B cell (primary cell): ENCODE measurements around the gene ARNT2. TPM values are rescaled to one million over a fixed set of nuclear protein-coding genes. Genes with fewer than 3 reads are reported as not detected.

Experiments used
- ATAC-seq: fragments of 200-7000 bp; cut with Tn5 transposase; one replicate; pipeline ENCODE4 v1.10.0; 2021; ENCODE audit warnings: low read depth, mild to moderate bottlenecking, moderate number of reproducible peaks, moderate library complexity
- CTCF ChIA-PET: fragments of 350-600 bp; sonication (Branson Sonifier 250); formaldehyde crosslinking; loops from one replicate; lab custom pipeline; 2021; ENCODE audit warnings: antibody characterized with exemption, inconsistent platforms; lab: Charles Lee
- POLR2A ChIA-PET: fragments of 350-600 bp; sonication (Branson Sonifier 250); formaldehyde crosslinking; loops from one replicate; lab custom pipeline; 2021; ENCODE audit warnings: antibody characterized with exemption; lab: Charles Lee
- DNase-seq: peaks from one replicate; pipeline ENCODE4 v3.0.0; 2013
- H2AFZ ChIP-seq: 2 replicates; pipeline ENCODE4 v1.6.1; 2012; ENCODE audit warnings: mild to moderate bottlenecking, low read depth, low read length; ENCODE audit not compliant: insufficient read depth, poor library complexity, severe bottlenecking
- H3K27ac ChIP-seq, 2 donors: 1 replicate in 1 of 2; 2 replicates in 1 of 2; pipeline ENCODE4 v1.5.1; 2012 to 2013; ENCODE audit warnings: low read length in 2 of 2, mild to moderate bottlenecking in 2 of 2, moderate library complexity in 1 of 2
- H3K27me3 ChIP-seq, 4 experiments: fragments of 200-600 bp in 1 of 4; sonication (generic) in 1 of 4; replicated peaks in 1 of 4; 1 replicate in 2 of 4; 2 replicates in 2 of 4; pipeline versions ENCODE4 v1.6.1 to v1.7.0; 2013 to 2016; ENCODE audit warnings: low read length in 3 of 4, mild to moderate bottlenecking in 2 of 4, mixed read lengths in 1 of 4, moderate library complexity in 1 of 4; ENCODE audit not compliant: insufficient read depth in 4 of 4, control insufficient read depth in 3 of 4; ENCODE audit errors: control extremely low read depth in 1 of 4
- H3K36me3 ChIP-seq, 2 experiments: replicated peaks in 1 of 2; 1 replicate in 1 of 2; 2 replicates in 1 of 2; pipeline versions ENCODE4 v1.6.1 to v1.7.1; 2013; ENCODE audit warnings: low read length in 1 of 2; ENCODE audit not compliant: insufficient read depth in 2 of 2, control insufficient read depth in 1 of 2; ENCODE audit errors: control extremely low read depth in 1 of 2, extremely low read depth in 1 of 2
- H3K4me1 ChIP-seq, 2 donors: fragments of 200-600 bp in 1 of 2; sonication (generic) in 1 of 2; 1 replicate in 1 of 2; 2 replicates in 1 of 2; pipeline versions ENCODE4 v1.5.1 to v1.6.1; 2013 to 2017; ENCODE audit warnings: low read length in 2 of 2; ENCODE audit not compliant: control insufficient read depth in 2 of 2, insufficient read depth in 2 of 2
- H3K4me2 ChIP-seq: replicated peaks from 2 replicates; pipeline ENCODE3; 2012; ENCODE audit warnings: mild to moderate bottlenecking, low read depth, low read length; ENCODE audit not compliant: poor library complexity, severe bottlenecking
- H3K4me3 ChIP-seq, 5 experiments: fragments of 200-600 bp in 1 of 5; sonication (generic) in 1 of 5; 1 replicate in 3 of 5; 2 replicates in 2 of 5; pipeline versions ENCODE4 v1.5.1 to v1.7.0; 2011 to 2016; ENCODE audit warnings: low read length in 4 of 5, mild to moderate bottlenecking in 4 of 5, low read depth in 2 of 5, control low read depth in 1 of 5, moderate library complexity in 1 of 5; ENCODE audit not compliant: insufficient read depth in 1 of 5; ENCODE audit errors: control extremely low read depth in 1 of 5, extremely low read depth in 1 of 5
- H3K79me2 ChIP-seq: fragments of 200-600 bp; sonication (generic); one replicate; pipeline ENCODE4 v1.6.0; 2016; ENCODE audit warnings: low read length; ENCODE audit not compliant: control insufficient read depth, insufficient read depth
- H3K9ac ChIP-seq: fragments of 200-600 bp; sonication (generic); 2 replicates; pipeline ENCODE4 v1.6.1; 2017; ENCODE audit warnings: mild to moderate bottlenecking, low read length, moderate library complexity
- H3K9me3 ChIP-seq, 3 donors: one replicate each; pipeline versions ENCODE4 v1.6.1 to v1.7.1; 2013; ENCODE audit warnings: low read length in 2 of 3; ENCODE audit not compliant: control insufficient read depth in 2 of 3, insufficient read depth in 1 of 3; ENCODE audit errors: control extremely low read depth in 1 of 3
- H4K20me1 ChIP-seq: 2 replicates; pipeline ENCODE4 v1.6.0; 2012; ENCODE audit warnings: mild to moderate bottlenecking, low read length; ENCODE audit not compliant: insufficient read depth, control insufficient read depth, poor library complexity, severe bottlenecking
- H3K27ac Mint-ChIP-seq: one replicate; pipeline ENCODE4 v1.8.0; 2021; ENCODE audit warnings: mixed read lengths
- H3K27me3 Mint-ChIP-seq: one replicate; pipeline ENCODE4 v1.8.0; 2021; ENCODE audit warnings: mixed read lengths
- H3K4me1 Mint-ChIP-seq: one replicate; pipeline ENCODE4 v1.8.0; 2021; ENCODE audit warnings: mixed read lengths
- H3K4me3 Mint-ChIP-seq: one replicate; pipeline ENCODE4 v1.8.0; 2021; ENCODE audit warnings: mixed read lengths
- H3K9me3 Mint-ChIP-seq: one replicate; pipeline ENCODE4 v1.8.0; 2022; ENCODE audit warnings: mixed read lengths; ENCODE audit not compliant: insufficient read depth
- CTCF ChIP-seq: fragments of 200-600 bp; IDR thresholded peaks from one replicate; pipeline ENCODE4 v1.8.0; 2022; ENCODE audit warnings: antibody characterized with exemption, mild to moderate bottlenecking
- EZH2 ChIP-seq: IDR thresholded peaks from 2 replicates; pipeline ENCODE4 v1.6.1; 2012; ENCODE audit warnings: borderline replicate concordance, low read depth, mild to moderate bottlenecking, moderate library complexity, low read length; ENCODE audit not compliant: insufficient read depth, poor library complexity, severe bottlenecking
- WGBS: methylation state at CpG from one replicate; pipeline ENCODE4 v1.1.5; 2013; ENCODE audit warnings: missing lambda C conversion rate; ENCODE audit not compliant: insufficient coverage; 5-methylcytosine and 5-hydroxymethylcytosine counted together
- intact Hi-C: fragments of 100-400 bp; cut with micrococcal nuclease; formaldehyde crosslinking; loops from one replicate; pipeline ENCODE4 v1.10.0; 2022
- polyA plus RNA-seq: library from polyadenylated mRNA; depleted of rRNA; stranded (reverse); fragments of >200 nt; gene quantifications from 2 replicates; pipeline ENCODE4 v1.2.3, GENCODE V29; 2012
- total RNA-seq, 2 donors: library from RNA; stranded (reverse); fragments of 120-200 nt in 1 of 2; gene quantifications; 1 replicate in 1 of 2; 2 replicates in 1 of 2; pipeline versions ENCODE4 v1.2.3 to v1.2.4, GENCODE V29; 2013 to 2022

Gene ARNT2
- total and polyA plus RNA-seq, 2 donors (not counting 1 experiment from before 2014, with no cell fraction given): not detected

DNA sequence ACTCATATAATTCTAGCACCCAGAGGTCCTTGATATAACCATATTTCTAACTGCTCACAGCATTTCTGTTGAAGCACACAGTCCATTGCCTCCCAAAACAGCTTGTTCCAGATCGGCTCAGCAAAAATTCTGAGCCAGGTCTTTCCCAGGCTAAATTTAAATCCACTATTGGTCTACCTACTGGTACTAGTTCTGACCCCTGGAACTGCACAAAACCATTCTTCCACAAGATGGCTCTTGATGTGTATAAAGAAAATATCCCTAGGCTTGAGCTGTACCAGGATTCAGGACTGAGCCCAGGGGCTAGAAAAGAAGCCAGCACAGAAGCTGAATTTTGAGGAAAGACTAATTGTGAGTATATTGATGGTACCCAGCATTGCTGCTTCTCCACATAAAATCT lies 215.5 kb downstream of the ARNT2 start:
- WGBS: 86% methylated on average over 1 of the region's 1 CpG

DNA sequence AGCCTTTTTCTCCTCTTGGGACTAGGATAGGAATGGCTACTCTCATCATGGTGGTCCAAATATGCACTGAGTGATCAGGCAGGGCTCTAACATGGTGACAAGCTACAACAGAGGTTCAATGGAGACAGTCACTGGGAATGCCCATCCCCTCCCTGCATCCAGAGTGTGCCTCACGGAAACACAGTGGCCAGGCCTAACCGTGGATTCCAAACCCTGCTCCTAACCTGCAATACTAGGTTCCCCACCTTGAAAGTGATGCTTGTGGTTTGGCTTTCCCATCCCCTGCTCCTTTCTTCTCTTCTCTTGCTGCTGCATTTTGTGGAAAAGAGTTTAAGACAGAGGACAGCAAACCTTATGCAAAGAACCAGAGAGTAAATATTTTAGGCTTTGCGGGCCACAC lies 216.0 kb downstream of the ARNT2 start:
- Histone ChIP-seq H3K9ac (no peak overlapping the region), H2AFZ (no peak overlapping the region), H3K9me3 (peaks cover 0 to 2% (median 0%) of the 10 kb centered on the region in 3 donors), H3K4me2 (no peak overlapping the region), H3K4me1 (no peaks in the 10 kb centered on the region), H3K4me3 (no peak overlapping the region), H3K79me2 (no peaks in the 10 kb centered on the region), H3K36me3 (no peaks in the 10 kb centered on the region), H3K27ac (no peak overlapping the region), H3K27me3 (peaks cover 0 to 3% (median 0%) of the 10 kb centered on the region in 4 experiments), H4K20me1 (no peaks in the 10 kb centered on the region)
- Mint-ChIP-seq H3K27me3 (peaks cover 28% of the 10 kb centered on the region), H3K9me3 (peaks cover 2% of the 10 kb centered on the region), H3K27ac (no peak overlapping the region), H3K4me1 (no peaks in the 10 kb centered on the region), H3K4me3 (no peak overlapping the region)
- ATAC-seq (no peak), DNase-seq (no peak)
- WGBS: no CpG with 5 or more reads among the region's 3 CpGs
- TF ChIP-seq EZH2 (no peak), CTCF (no peak)
- POLR2A ChIA-PET: no interaction called here
- CTCF ChIA-PET: no interaction called here
- intact Hi-C loops: no loop called here

More for the DNA sequence above, 215.5 kb downstream of the ARNT2 start:
- Mint-ChIP-seq H3K27me3 (peaks cover 29% of the 10 kb centered on the region), H3K27ac (no peak overlapping the region), H3K9me3 (peaks cover 2% of the 10 kb centered on the region), H3K4me1 (no peaks in the 10 kb centered on the region), H3K4me3 (no peak overlapping the region)
- Histone ChIP-seq H3K4me1 (no peaks in the 10 kb centered on the region), H3K4me3 (no peak overlapping the region), H3K4me2 (no peak overlapping the region), H2AFZ (no peak overlapping the region), H3K79me2 (no peaks in the 10 kb centered on the region), H3K36me3 (no peaks in the 10 kb centered on the region), H3K27me3 (peaks cover 0 to 3% (median 0%) of the 10 kb centered on the region in 4 experiments), H4K20me1 (no peaks in the 10 kb centered on the region), H3K27ac (no peak overlapping the region), H3K9ac (no peak overlapping the region), H3K9me3 (peaks cover 0 to 2% (median 0%) of the 10 kb centered on the region in 3 donors)
- TF ChIP-seq EZH2 (no peak), CTCF (no peak)
- intact Hi-C loops: no loop called here
- DNase-seq (no peak), ATAC-seq (no peak)
- CTCF ChIA-PET: no interaction called here
- POLR2A ChIA-PET: no interaction called here
